ENCODE measurements around the gene NAV2. TPM values are rescaled to one million over a fixed set of nuclear protein-coding genes. Genes with fewer than 3 reads are reported as not detected.
A peak's percentile ranks its signal among the peaks of the same experiment; 100 is the strongest.

The NAV2 gene
- total RNA-seq, 1 donor from 2014 or later, result 10.3 TPM

- Mint-ChIP-seq H3K9me3 (no peaks in the 10 kb centered on the region), H3K36me3 (ENCODE audit: low read depth) (no peaks in the 10 kb centered on the region), H3K4me3 (no peak overlapping the region), H3K27me3 (peaks cover 4% of the 10 kb centered on the region), H3K27ac (no peak overlapping the region), H3K4me1 (peaks cover 8% of the 10 kb centered on the region)
- no peak for ATAC-seq (ENCODE audit: low read depth)
- intact Hi-C loops (cut with micrococcal nuclease), result no loop called here
- no peak for TF ChIP-seq CTCF (IDR thresholded peaks at IDR 0.05)
- no peak for DNase-seq
- ChIA-PET CTCF (interaction anchor here (1.4 to 1.9 kb wide), 2 partner anchors 17 to 197 kb away, joined by 3 to 10 read pairs; no protein-coding TSS in a partner anchor), POLR2A (no interaction called here)
These were observed 222.2 kb downstream of the NAV2 start for GRCh38 chr11:19934828-19935259.

GRCh38 chr11:19935507-19935906 lies 222.9 kb downstream of the NAV2 start:
- no peak overlapping the region for H3K4me3 Mint-ChIP-seq
- no peaks in the 10 kb centered on the region for H3K9me3 Mint-ChIP-seq
- peaks cover 6% of the 10 kb centered on the region for H3K27me3 Mint-ChIP-seq
- no peaks in the 10 kb centered on the region for H3K36me3 Mint-ChIP-seq (ENCODE audit: low read depth)
- POLR2A ChIA-PET, result no interaction called here
- no peak for TF ChIP-seq CTCF (IDR thresholded peaks at IDR 0.05)
- DNase-seq (no peak), ATAC-seq (ENCODE audit: low read depth) (no peak)
- CTCF ChIA-PET, result interaction anchor here (1.4 to 1.9 kb wide), 2 partner anchors 16 to 196 kb away, joined by 3 to 10 read pairs; no protein-coding TSS in a partner anchor
- no peak overlapping the region for H3K27ac Mint-ChIP-seq
- peaks cover 8% of the 10 kb centered on the region for H3K4me1 Mint-ChIP-seq
- intact Hi-C loops (cut with micrococcal nuclease), result no loop called here

GRCh38 chr11:19936461-19936860 lies 223.8 kb downstream of the NAV2 start:
- Mint-ChIP-seq H3K36me3 (ENCODE audit: low read depth) (no peaks in the 10 kb centered on the region), H3K27me3 (peaks cover 8% of the 10 kb centered on the region), H3K4me3 (no peak overlapping the region), H3K4me1 (peaks cover 8% of the 10 kb centered on the region), H3K27ac (no peak overlapping the region), H3K9me3 (no peaks in the 10 kb centered on the region)
- no peak for DNase-seq
- ATAC-seq (ENCODE audit: low read depth), result no peak
- CTCF ChIA-PET, result interaction anchor here (0.8 to 1.9 kb wide), 2 partner anchors 17 to 195 kb away, joined by 3 to 10 read pairs; no protein-coding TSS in a partner anchor
- POLR2A ChIA-PET, result no interaction called here
- intact Hi-C loops (cut with micrococcal nuclease), result no loop called here
- TF ChIP-seq CTCF (IDR thresholded peaks at IDR 0.05), result no peak

- intact Hi-C loops (cut with micrococcal nuclease), result loop anchor here (1.0 to 2.0 kb wide), 3 partner anchors 173 to 416 kb away; no protein-coding TSS in a partner anchor
- Mint-ChIP-seq H3K27ac (no peak overlapping the region), H3K4me1 (peaks cover 8% of the 10 kb centered on the region), H3K4me3 (no peak overlapping the region), H3K27me3 (peaks cover 9% of the 10 kb centered on the region), H3K9me3 (no peaks in the 10 kb centered on the region), H3K36me3 (ENCODE audit: low read depth) (no peaks in the 10 kb centered on the region)
- TF ChIP-seq CTCF (IDR thresholded peaks at IDR 0.05), result no peak
- ATAC-seq (ENCODE audit: low read depth), result peak; percentile 56
- ChIA-PET CTCF (interaction anchor here (0.8 to 1.5 kb wide), 4 partner anchors 12 to 194 kb away, joined by 3 to 9 read pairs (median 6); no protein-coding TSS in a partner anchor), POLR2A (no interaction called here)
- no peak for DNase-seq
These were observed 225.7 kb downstream of the NAV2 start for GRCh38 chr11:19938169-19938856.

GRCh38 chr11:19938866-19939265 lies 226.2 kb downstream of the NAV2 start:
- Mint-ChIP-seq H3K27me3 (peaks cover 9% of the 10 kb centered on the region), H3K36me3 (ENCODE audit: low read depth) (no peaks in the 10 kb centered on the region), H3K27ac (no peak overlapping the region), H3K9me3 (no peaks in the 10 kb centered on the region), H3K4me1 (peaks cover 8% of the 10 kb centered on the region), H3K4me3 (no peak overlapping the region)
- TF ChIP-seq CTCF (IDR thresholded peaks at IDR 0.05), result no peak
- DNase-seq, result no peak
- intact Hi-C loops (cut with micrococcal nuclease), result loop anchor here (1.0 to 2.0 kb wide), 3 partner anchors 172 to 416 kb away; no protein-coding TSS in a partner anchor
- ChIA-PET CTCF (interaction anchor here (0.8 to 1.5 kb wide), 5 partner anchors 11 to 194 kb away, joined by 3 to 9 read pairs (median 5); no protein-coding TSS in a partner anchor), POLR2A (no interaction called here)
- ATAC-seq (ENCODE audit: low read depth), result no peak

Data from activated B cell treated with CpG ODN at 0.5 μM for 24 hours (primary cell).